OCI-LY3 (cell line): ENCODE results near the gene BMP7.

Experiments used
- CTCF ChIP-seq: fragments of 200-600, 300-600 bp; sonication (generic); IDR thresholded peaks from 2 replicates; pipeline ENCODE4 v1.5.1; 2014; ENCODE audit warnings: antibody characterized with exemption, low read length, low read depth
- EZH2phosphoT487 ChIP-seq: fragments of 200-600 bp; shearing (Covaris generic); IDR thresholded peaks from 2 replicates; pipeline ENCODE4 v1.6.1; 2018; ENCODE audit warnings: antibody characterized with exemption, mixed run types, low read depth

DNA sequence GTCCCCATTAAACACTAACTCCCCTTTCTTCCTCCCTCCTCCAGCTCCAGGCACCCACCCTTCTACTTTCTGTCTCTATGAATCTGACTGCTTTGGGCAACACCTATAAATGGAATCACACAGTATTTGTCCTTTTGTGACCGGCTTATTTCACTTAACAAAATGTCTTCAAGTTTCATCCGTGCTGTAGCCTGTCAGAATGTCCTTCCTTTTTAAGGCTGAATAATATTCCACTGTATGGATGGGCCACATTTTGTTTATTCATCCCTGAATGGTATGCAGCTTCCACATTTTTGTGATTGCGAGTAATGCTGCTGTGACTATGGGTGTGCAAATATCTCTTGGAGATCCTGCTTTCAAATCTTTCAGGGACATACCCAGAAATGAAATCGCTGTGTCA lies 28.4 kb downstream of the BMP7 start:
- TF ChIP-seq CTCF (no peak), EZH2phosphoT487 (no peak)
